GM23338 (cell line): ENCODE results near the gene EFNB3. TPM values are rescaled to one million over a fixed set of nuclear protein-coding genes. Genes with fewer than 3 reads are reported as not detected.

Experiments
- ATAC-seq: fragments of 200-7000 bp; cut with Tn5 transposase; 3 replicates; pipeline ENCODE4 v1.9.1; 2020
- DNase-seq: peaks from one replicate; pipeline ENCODE4 v3.0.0-alpha.2; 2015; ENCODE audit warnings: low spot score
- H2AFZ ChIP-seq: fragments of 200-600 bp; sonication (generic); 2 replicates; pipeline ENCODE4 v1.8.0; 2016; ENCODE audit warnings: antibody characterized with exemption, mild to moderate bottlenecking, moderate library complexity
- H3F3A ChIP-seq: fragments of 200-600 bp; sonication (generic); replicated peaks from 2 replicates; pipeline ENCODE4 v1.8.0; 2017; ENCODE audit warnings: antibody characterized with exemption, mixed run types, low read depth
- H3K27ac ChIP-seq: fragments of 200-600 bp; sonication (generic); 2 replicates; pipeline ENCODE4 v1.6.1; 2016; ENCODE audit warnings: low read depth
- H3K27me3 ChIP-seq: fragments of 200-600 bp; sonication (generic); 2 replicates; pipeline ENCODE4 v1.8.0; 2016; ENCODE audit warnings: mild to moderate bottlenecking, mixed run types, moderate library complexity; ENCODE audit not compliant: insufficient read depth
- H3K36me3 ChIP-seq: fragments of 200-600 bp; sonication (generic); 2 replicates; pipeline ENCODE4 v1.8.0; 2016; ENCODE audit warnings: mild to moderate bottlenecking; ENCODE audit not compliant: insufficient read depth
- H3K4me1 ChIP-seq: fragments of 200-600 bp; sonication (generic); 2 replicates; pipeline ENCODE4 v1.8.0; 2016; ENCODE audit warnings: mild to moderate bottlenecking, moderate library complexity; ENCODE audit not compliant: insufficient read depth
- H3K4me2 ChIP-seq: fragments of 200-600 bp; sonication (generic); 2 replicates; pipeline ENCODE4 v1.7.1; 2017; ENCODE audit warnings: mixed run types
- H3K4me3 ChIP-seq: fragments of 200-600 bp; sonication (generic); 2 replicates; pipeline ENCODE4 v1.6.1; 2016; ENCODE audit warnings: mixed run types
- H3K79me2 ChIP-seq: fragments of 200-600 bp; sonication (generic); replicated peaks from 2 replicates; pipeline ENCODE4 v1.8.0; 2017; ENCODE audit warnings: mild to moderate bottlenecking; ENCODE audit not compliant: insufficient read depth
- H3K9me2 ChIP-seq: fragments of 200-600 bp; sonication (generic); 2 replicates; pipeline ENCODE4 v1.8.0; 2017; ENCODE audit not compliant: insufficient read depth
- H4K20me1 ChIP-seq: fragments of 200-600 bp; sonication (generic); replicated peaks from 2 replicates; pipeline ENCODE4 v1.8.0; 2017; ENCODE audit warnings: mild to moderate bottlenecking; ENCODE audit not compliant: insufficient read depth
- H3K27ac Mint-ChIP-seq: 2 replicates; pipeline ENCODE4 v1.8.0; 2020; ENCODE audit warnings: inconsistent platforms, mild to moderate bottlenecking, moderate library complexity, mixed read lengths
- H3K27me3 Mint-ChIP-seq: 3 replicates; pipeline ENCODE4 v1.8.0; 2022; ENCODE audit warnings: low read depth, mild to moderate bottlenecking, moderate library complexity, mixed read lengths, inconsistent platforms; ENCODE audit not compliant: insufficient read depth, poor library complexity
- H3K36me3 Mint-ChIP-seq: 3 replicates; pipeline ENCODE4 v1.8.0; 2021; ENCODE audit warnings: low read depth, mild to moderate bottlenecking, inconsistent platforms, moderate library complexity, mixed read lengths
- H3K4me1 Mint-ChIP-seq: 3 replicates; pipeline ENCODE4 v1.8.0; 2020; ENCODE audit warnings: mild to moderate bottlenecking, inconsistent platforms, mixed read lengths
- H3K4me3 Mint-ChIP-seq: 3 replicates; pipeline ENCODE4 v1.8.0; 2021; ENCODE audit warnings: moderate library complexity, mild to moderate bottlenecking, inconsistent platforms, mixed read lengths
- H3K9me3 Mint-ChIP-seq: 3 replicates; pipeline ENCODE4 v1.8.0; 2020; ENCODE audit warnings: moderate library complexity, mild to moderate bottlenecking, inconsistent platforms, mixed read lengths
- CREB1 ChIP-seq: fragments of 250-450 bp; sonication (Bioruptor Pico); IDR thresholded peaks from 2 replicates; pipeline ENCODE4 v1.5.0; 2020; ENCODE audit warnings: low read depth, mild to moderate bottlenecking, moderate library complexity
- ETS1 ChIP-seq: IDR thresholded peaks from 2 replicates; pipeline ENCODE4 v1.6.1; 2016; ENCODE audit warnings: antibody characterized with exemption
- EZH2 ChIP-seq: fragments of 200-600 bp; sonication (generic); IDR thresholded peaks from one replicate; pipeline ENCODE4 v1.8.0; 2017; ENCODE audit warnings: antibody characterized with exemption, mild to moderate bottlenecking, low read depth; ENCODE audit not compliant: unreplicated experiment
- EZH2phosphoT487 ChIP-seq: fragments of 200-600 bp; sonication (generic); IDR thresholded peaks from one replicate; pipeline ENCODE4 v1.8.1; 2018; ENCODE audit warnings: antibody characterized with exemption; ENCODE audit not compliant: unreplicated experiment
- JUNB ChIP-seq: IDR thresholded peaks from one replicate; pipeline ENCODE4 v1.6.1; 2016; ENCODE audit warnings: antibody characterized with exemption; ENCODE audit not compliant: unreplicated experiment
- POLR2AphosphoS5 ChIP-seq: IDR thresholded peaks from 2 replicates; pipeline ENCODE4 v1.6.1; 2016; ENCODE audit warnings: antibody characterized with exemption, low read depth
- REST ChIP-seq: IDR thresholded peaks from one replicate; pipeline ENCODE4 v1.6.1; 2018; ENCODE audit warnings: antibody characterized with exemption; ENCODE audit not compliant: unreplicated experiment
- STAT1 ChIP-seq: IDR thresholded peaks from one replicate; pipeline ENCODE4 v1.6.1; 2016; ENCODE audit warnings: antibody characterized with exemption; ENCODE audit not compliant: unreplicated experiment
- ZNF114 ChIP-seq: fragments of 250-450 bp; sonication (Bioruptor Pico); IDR thresholded peaks from 2 replicates; pipeline ENCODE4 v1.5.0; 2020; ENCODE audit warnings: mild to moderate bottlenecking, moderate library complexity
- ZNF331 ChIP-seq: fragments of 250-450 bp; sonication (Bioruptor Pico); IDR thresholded peaks from 2 replicates; pipeline ENCODE4 v1.5.0; 2020; ENCODE audit warnings: low read depth, mild to moderate bottlenecking, moderate library complexity
- polyA plus RNA-seq: library from polyadenylated mRNA; unstranded; fragments of >200 nt; fragmentation: Nextera tagmentation; extraction: Ambion mirVana; gene quantifications from 2 replicates; pipeline ENCODE4 v1.2.1, GENCODE V29; 2016
- total RNA-seq: library from RNA; depleted of rRNA; stranded (reverse); fragments of >200 nt; shearing (Covaris generic); gene quantifications from 2 replicates; pipeline ENCODE4 v1.2.3, GENCODE V29; 2014
- TF ChIP-seq, protein P1 (sequence below), 2 experiments: fragments of 200-600 bp in 1 of 2; sonication (generic) in 1 of 2; conservative IDR thresholded peaks; 2 replicates each; pipeline versions ENCODE4 v1.5.1 to v1.6.1; 2016 to 2017; ENCODE audit warnings: antibody characterized with exemption in 2 of 2, low read depth in 2 of 2, mild to moderate bottlenecking in 2 of 2, moderate library complexity in 1 of 2

The EFNB3 gene
- total and polyA plus RNA-seq, 2 experiments from 2014 or later = 4.2 to 11.5 TPM

DNA sequence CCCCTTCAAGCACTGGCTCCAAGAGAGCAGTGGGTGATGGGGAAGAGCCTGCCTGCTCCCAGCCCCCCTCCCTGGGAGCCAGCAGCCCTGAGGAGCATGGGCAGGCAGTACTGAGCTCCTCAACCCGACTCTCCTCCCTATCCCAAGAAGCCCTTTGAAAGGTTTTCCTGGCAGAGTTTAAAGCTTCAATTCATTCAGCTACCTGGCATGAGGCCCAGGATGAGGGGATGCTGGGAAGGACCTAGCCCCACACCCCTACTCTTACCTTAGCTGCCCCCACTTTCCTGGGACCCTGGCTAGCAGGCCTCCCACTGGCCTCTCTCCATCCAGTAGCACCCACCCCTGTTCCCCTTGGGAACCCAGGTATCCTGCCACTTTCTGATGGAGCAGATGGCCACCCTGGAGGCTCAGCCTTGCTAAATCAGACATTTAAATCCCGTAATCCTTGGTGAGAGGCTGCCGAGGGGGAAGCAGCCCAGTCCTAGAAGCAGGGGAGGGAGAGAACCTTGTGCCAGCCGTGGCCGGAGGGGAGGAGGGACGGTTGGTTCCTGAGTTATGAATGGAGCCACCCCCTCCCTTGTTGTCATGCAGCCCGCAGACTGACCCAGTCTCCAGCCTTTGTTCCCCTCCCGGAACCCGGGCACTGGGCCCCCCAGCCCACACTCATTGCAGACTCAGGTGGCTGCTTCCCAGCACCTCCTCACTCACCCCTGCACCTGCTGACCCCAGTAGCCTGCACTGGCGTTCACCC, 37.2 kb upstream of the EFNB3 start (continued):
- TF ChIP-seq REST = no peak
- TF ChIP-seq EZH2phosphoT487 = no peak
- no peak for TF ChIP-seq ETS1
- TF ChIP-seq EZH2 = no peak
- no peak for TF ChIP-seq JUNB
- TF ChIP-seq, protein P1, sequence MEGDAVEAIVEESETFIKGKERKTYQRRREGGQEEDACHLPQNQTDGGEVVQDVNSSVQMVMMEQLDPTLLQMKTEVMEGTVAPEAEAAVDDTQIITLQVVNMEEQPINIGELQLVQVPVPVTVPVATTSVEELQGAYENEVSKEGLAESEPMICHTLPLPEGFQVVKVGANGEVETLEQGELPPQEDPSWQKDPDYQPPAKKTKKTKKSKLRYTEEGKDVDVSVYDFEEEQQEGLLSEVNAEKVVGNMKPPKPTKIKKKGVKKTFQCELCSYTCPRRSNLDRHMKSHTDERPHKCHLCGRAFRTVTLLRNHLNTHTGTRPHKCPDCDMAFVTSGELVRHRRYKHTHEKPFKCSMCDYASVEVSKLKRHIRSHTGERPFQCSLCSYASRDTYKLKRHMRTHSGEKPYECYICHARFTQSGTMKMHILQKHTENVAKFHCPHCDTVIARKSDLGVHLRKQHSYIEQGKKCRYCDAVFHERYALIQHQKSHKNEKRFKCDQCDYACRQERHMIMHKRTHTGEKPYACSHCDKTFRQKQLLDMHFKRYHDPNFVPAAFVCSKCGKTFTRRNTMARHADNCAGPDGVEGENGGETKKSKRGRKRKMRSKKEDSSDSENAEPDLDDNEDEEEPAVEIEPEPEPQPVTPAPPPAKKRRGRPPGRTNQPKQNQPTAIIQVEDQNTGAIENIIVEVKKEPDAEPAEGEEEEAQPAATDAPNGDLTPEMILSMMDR (conservative IDR thresholded peaks at IDR 0.05; ENCODE audit: low read depth in 2 of 2) = no peak
- TF ChIP-seq POLR2AphosphoS5 = no peak
- TF ChIP-seq ZNF114 (CRISPR knock-in tag) = no peak

GRCh38 chr17:7668482-7668881, 36.5 kb upstream of the EFNB3 start:
- Mint-ChIP-seq H3K27ac (no peak overlapping the region), H3K4me3 (no peak overlapping the region)
- H3K27ac ChIP-seq = no peak overlapping the region
- TF ChIP-seq ZNF114 (CRISPR knock-in tag) (no peak), EZH2phosphoT487 (no peak), ETS1 (no peak), CREB1 (CRISPR knock-in tag) (no peak), STAT1 (no peak), REST (no peak), EZH2 (no peak), ZNF331 (no peak)
- TF ChIP-seq, protein P1 (conservative IDR thresholded peaks at IDR 0.05; ENCODE audit: low read depth in 2 of 2) = no peak

More at GRCh38 chr17:7668482-7668881, 36.5 kb upstream of the EFNB3 start:
- H4K20me1 ChIP-seq = peaks cover 8% of the 10 kb centered on the region
- Mint-ChIP-seq H3K9me3 (peaks cover 3% of the 10 kb centered on the region; the same call in 2 of the 3 replicates), H3K27me3 (peaks cover 6% of the 10 kb centered on the region), H3K36me3 (peaks cover 66% of the 10 kb centered on the region), H3K4me1 (peaks cover 5% of the 10 kb centered on the region; the same call in 1 of the 3 replicates)
- H2AFZ ChIP-seq = no peak overlapping the region
- H3K79me2 ChIP-seq = no peaks in the 10 kb centered on the region
- DNase-seq (no peak), ATAC-seq (no peak)
- no peak overlapping the region for H3K4me3 ChIP-seq
- H3K36me3 ChIP-seq = peaks cover 46% of the 10 kb centered on the region
- no peak overlapping the region for H3K4me2 ChIP-seq
- peaks cover 6% of the 10 kb centered on the region; the same call in 1 of the 2 replicates for H3K4me1 ChIP-seq
- no peaks in the 10 kb centered on the region for H3K27me3 ChIP-seq
- no peaks in the 10 kb centered on the region for H3K9me2 ChIP-seq
- H3F3A ChIP-seq = peaks cover 12% of the 10 kb centered on the region
